NB4 (cell line): ENCODE measurements around the gene SPACA6.

Experiments used
- CTCF ChIP-seq: IDR thresholded peaks from one replicate; pipeline ENCODE4 v1.5.1; 2012; ENCODE audit warnings: low read depth, low read length
- POLR2A ChIP-seq: IDR thresholded peaks from 2 replicates; pipeline ENCODE4 v1.6.1; 2011; ENCODE audit warnings: mild to moderate bottlenecking; ENCODE audit not compliant: insufficient read length; ENCODE audit errors: extremely low read depth

GRCh38 chr19:51690454-51691073 lies 2.6 kb upstream of the SPACA6 start:
- no peak for TF ChIP-seq CTCF
- TF ChIP-seq POLR2A: no peak
